GM06990 (cell line): ENCODE data around the gene NAA25.

Source experiments
- DNase-seq: peaks from one replicate; pipeline ENCODE4 v3.0.0-alpha.2; 2011; ENCODE audit not compliant: insufficient read length; ENCODE audit errors: extremely low read depth
- H3K27me3 ChIP-seq: replicated peaks from 2 replicates; pipeline ENCODE4 v1.6.0; 2011; ENCODE audit warnings: low read length; ENCODE audit not compliant: control insufficient read depth, insufficient read depth
- H3K36me3 ChIP-seq: 2 replicates; pipeline ENCODE4 v1.5.1; 2011; ENCODE audit warnings: low read length; ENCODE audit not compliant: control insufficient read depth, insufficient read depth
- H3K4me3 ChIP-seq: replicated peaks from 2 replicates; pipeline ENCODE4 v1.5.1; 2011; ENCODE audit warnings: low read depth, mild to moderate bottlenecking, control low read depth, low read length
- CTCF ChIP-seq: IDR thresholded peaks from 2 replicates; pipeline ENCODE4 v1.5.1; 2011; ENCODE audit warnings: low read length, control low read depth, mild to moderate bottlenecking, inconsistent platforms; ENCODE audit not compliant: insufficient read depth, poor library complexity, severe bottlenecking

The NAA25 gene

GRCh38 chr12:112122823-112123690 is 14.5 kb upstream of the NAA25 start:
- DNase-seq: no peak
- H3K4me3 ChIP-seq: no peak overlapping the region
- TF ChIP-seq CTCF: no peak

GRCh38 chr12:112121780-112122565 is 13.4 kb upstream of the NAA25 start:
- no peaks in the 10 kb centered on the region for H3K36me3 ChIP-seq
- H3K4me3 ChIP-seq: no peak overlapping the region
- H3K27me3 ChIP-seq: no peaks in the 10 kb centered on the region
- TF ChIP-seq CTCF: no peak
- DNase-seq: no peak

More at GRCh38 chr12:112122823-112123690, 14.5 kb upstream of the NAA25 start:
- Histone ChIP-seq H3K36me3 (no peaks in the 10 kb centered on the region), H3K27me3 (no peaks in the 10 kb centered on the region)

GRCh38 chr12:112117685-112118084 is 9.1 kb upstream of the NAA25 start:
- DNase-seq: no peak
- Histone ChIP-seq H3K36me3 (no peaks in the 10 kb centered on the region), H3K4me3 (no peak overlapping the region), H3K27me3 (no peaks in the 10 kb centered on the region)
- no peak for TF ChIP-seq CTCF

GRCh38 chr12:112116232-112117060 is 7.9 kb upstream of the NAA25 start:
- TF ChIP-seq CTCF: no peak
- no peaks in the 10 kb centered on the region for H3K36me3 ChIP-seq
- peak; percentile 15 for DNase-seq
- H3K4me3 ChIP-seq: no peak overlapping the region
- H3K27me3 ChIP-seq: no peaks in the 10 kb centered on the region

GRCh38 chr12:112115259-112116045 is 6.9 kb upstream of the NAA25 start:
- no peaks in the 10 kb centered on the region for H3K36me3 ChIP-seq
- TF ChIP-seq CTCF: no peak
- H3K4me3 ChIP-seq: no peak overlapping the region
- DNase-seq: no peak
- H3K27me3 ChIP-seq: no peaks in the 10 kb centered on the region
